K562 (cell line): Measurements from ENCODE around the gene PTK6. TPM values are rescaled to one million over a fixed set of nuclear protein-coding genes. Genes with fewer than 3 reads are reported as not detected.
A peak's percentile ranks its signal among the peaks of the same experiment; 100 is the strongest.

ENCODE experiments used
- ATAC-seq: fragments of 200-7000 bp; cut with Tn5 transposase; 3 replicates; pipeline ENCODE4 v1.9.1; 2020; ENCODE audit warnings: moderate library complexity
- BruUV-seq: library from RNA; stranded (reverse); fragments of 400-500 nt; replicated peaks from 2 replicates; lab custom pipeline; 2021; lab: Mats Ljungman, UMichigan
- CTCF ChIA-PET: fragments of 300-600 bp; formaldehyde crosslinking; extraction: SDS; loops from one replicate; lab custom pipeline; 2021; ENCODE audit warnings: low intra/inter-chr PET ratio; lab: Yijun Ruan, JAX
- POLR2A ChIA-PET: fragments of 300-600, 350-650 bp; sonication (Branson Sonifier 250); formaldehyde crosslinking; extraction: SDS; loops from one replicate; lab custom pipeline; 2021; ENCODE audit warnings: antibody characterized with exemption, inconsistent platforms; lab: Yijun Ruan, JAX
- DNase-seq, 4 experiments: peaks; one replicate each; pipeline versions ENCODE4 v3.0.0 to v3.0.0-alpha.2; 2011 to 2018; ENCODE audit warnings: low spot score in 3 of 4, mixed read lengths in 3 of 4; ENCODE audit errors: extremely low read depth in 1 of 4
- FAIRE-seq: peaks from 2 replicates; lab custom pipeline; 2011; peaks lifted over from hg19 to GRCh38; lab: Jason Lieb, UNC
- H2AFZ ChIP-seq: 2 replicates; pipeline ENCODE4 v1.6.0; 2011; ENCODE audit warnings: low read depth, low read length, control low read depth, inconsistent platforms
- H3K27ac ChIP-seq: fragments of 200-600 bp; 3 replicates; pipeline ENCODE4 v1.8.0; 2011; ENCODE audit warnings: low read depth, mild to moderate bottlenecking, control low read depth, inconsistent platforms, low read length, moderate library complexity, mixed read lengths; ENCODE audit errors: extremely low read depth
- H3K27me3 ChIP-seq, 2 experiments: fragments of 300-600 bp in 1 of 2; 2 replicates in 1 of 2; 3 replicates in 1 of 2; pipeline versions ENCODE4 v1.6.0 to v1.8.0; 2011; ENCODE audit warnings: inconsistent platforms in 2 of 2, low read length in 2 of 2, mild to moderate bottlenecking in 1 of 2, mixed read lengths in 1 of 2, moderate library complexity in 1 of 2; ENCODE audit not compliant: control insufficient read depth in 2 of 2, insufficient read depth in 2 of 2
- H3K36me3 ChIP-seq: fragments of 300-600 bp; 3 replicates; pipeline ENCODE4 v1.8.0; 2011; ENCODE audit warnings: mild to moderate bottlenecking, low read length, inconsistent platforms; ENCODE audit not compliant: control insufficient read depth, insufficient read depth
- H3K4me1 ChIP-seq, 2 experiments: fragments of 200-600 bp in 1 of 2; replicated peaks in 1 of 2; 2 replicates in 1 of 2; 3 replicates in 1 of 2; pipeline versions ENCODE4 v1.5.1 to v1.8.0; 2011; ENCODE audit warnings: inconsistent platforms in 2 of 2, low read length in 2 of 2, mild to moderate bottlenecking in 1 of 2, mixed read lengths in 1 of 2, moderate library complexity in 1 of 2; ENCODE audit not compliant: control insufficient read depth in 2 of 2, insufficient read depth in 2 of 2
- H3K4me2 ChIP-seq: 2 replicates; pipeline ENCODE4 v1.6.1; 2011; ENCODE audit warnings: low read length, control low read depth, inconsistent platforms, mixed read lengths; ENCODE audit not compliant: insufficient read depth
- H3K4me3 ChIP-seq: fragments of 200-600 bp; sonication (generic), shearing (Covaris generic); 2 replicates; pipeline ENCODE4 v1.5.1; 2016; ENCODE audit warnings: control low read depth, inconsistent platforms
- H3K79me2 ChIP-seq: fragments of 200-600 bp; 3 replicates; pipeline ENCODE4 v1.8.0; 2011; ENCODE audit warnings: low read length, inconsistent platforms; ENCODE audit not compliant: control insufficient read depth, insufficient read depth
- H3K9ac ChIP-seq, 2 experiments: 2 replicates each; pipeline versions ENCODE4 v1.6.0 to v1.6.1; 2011; ENCODE audit warnings: low read depth in 2 of 2, low read length in 2 of 2, control low read depth in 1 of 2, inconsistent platforms in 1 of 2, mild to moderate bottlenecking in 1 of 2, mixed read lengths in 1 of 2; ENCODE audit not compliant: insufficient read depth in 1 of 2
- H3K9me1 ChIP-seq: one replicate; pipeline ENCODE4 v1.6.0; 2011; ENCODE audit warnings: inconsistent platforms, mild to moderate bottlenecking, low read length, moderate library complexity; ENCODE audit not compliant: control insufficient read depth, insufficient read depth
- H3K9me3 ChIP-seq: replicated peaks from 2 replicates; pipeline ENCODE4 v1.5.1; 2011; ENCODE audit warnings: low read depth, low read length, inconsistent platforms; ENCODE audit not compliant: control insufficient read depth, insufficient read depth
- H4K20me1 ChIP-seq: replicated peaks from 2 replicates; pipeline ENCODE4 v1.6.1; 2011; ENCODE audit warnings: low read length, inconsistent platforms, mixed read lengths; ENCODE audit not compliant: control insufficient read depth, insufficient read depth
- CC2D1A ChIP-seq: fragments of 450-650 bp; IDR thresholded peaks from 2 replicates; pipeline ENCODE4 v1.6.1; 2017; ENCODE audit warnings: mild to moderate bottlenecking
- CHD1 ChIP-seq: fragments of 200-600 bp; sonication (generic); IDR thresholded peaks from one replicate; pipeline ENCODE4 v1.6.1; 2012; ENCODE audit warnings: mild to moderate bottlenecking, moderate library complexity, low read length, inconsistent platforms
- CTBP1 ChIP-seq: fragments of 450-650 bp; IDR thresholded peaks from 2 replicates; pipeline ENCODE4 v1.6.1; 2016; ENCODE audit warnings: borderline replicate concordance
- EHMT2 ChIP-seq: fragments of 450-650 bp; IDR thresholded peaks from 2 replicates; pipeline ENCODE4 v1.6.1; 2018; ENCODE audit warnings: antibody characterized with exemption
- ETV6 ChIP-seq, 3 experiments: fragments of 150-350 bp in 1 of 3; sonication (generic) in 1 of 3; formaldehyde crosslinking in 1 of 3; IDR thresholded peaks; 2 replicates each; pipeline versions ENCODE4 v1.6.1 to v1.8.0; 2014 to 2022; ENCODE audit warnings: borderline replicate concordance in 2 of 3, low read depth in 2 of 3, antibody characterized with exemption in 1 of 3, low read length in 1 of 3, mild to moderate bottlenecking in 1 of 3, missing genetic modification reagents in 1 of 3
- EZH2 ChIP-seq: IDR thresholded peaks from 2 replicates; pipeline ENCODE4 v1.6.1; 2012; ENCODE audit warnings: low read depth, mild to moderate bottlenecking, inconsistent platforms, low read length, borderline replicate concordance
- FOSL1 ChIP-seq: fragments of 200-800 bp; sonication (Bioruptor generic); conservative IDR thresholded peaks from 2 replicates; pipeline ENCODE4 v1.6.1; 2016; ENCODE audit warnings: missing genetic modification characterization, missing compliant biosample characterization
- HNRNPUL1 ChIP-seq: fragments of 200-400 bp; formaldehyde crosslinking; IDR thresholded peaks from 2 replicates; pipeline ENCODE4 v1.6.1; 2017; ENCODE audit warnings: low read length
- MTF1 ChIP-seq: fragments of 250-450 bp; sonication (Bioruptor Pico); IDR thresholded peaks from 2 replicates; pipeline ENCODE4 v1.9.0; 2021; ENCODE audit warnings: moderate library complexity, mild to moderate bottlenecking, inconsistent platforms, borderline replicate concordance
- NFIC ChIP-seq: fragments of 450-650 bp; IDR thresholded peaks from 2 replicates; pipeline ENCODE4 v1.6.1; 2017; ENCODE audit warnings: mild to moderate bottlenecking, inconsistent platforms
- ZNF263 ChIP-seq: sonication (generic); formaldehyde crosslinking; IDR thresholded peaks from 2 replicates; pipeline ENCODE4 v1.8.0; 2022; ENCODE audit warnings: mild to moderate bottlenecking, missing genetic modification reagents, borderline replicate concordance
- WGBS: fragments of 100-300 bp; shearing (Covaris generic); methylation state at CpG from one replicate; pipeline ENCODE4 v1.1.6; 2016; ENCODE audit warnings: low coverage, mixed read lengths; ENCODE audit not compliant: insufficient coverage; ENCODE audit errors: missing lambda C conversion rate; 5-methylcytosine and 5-hydroxymethylcytosine counted together
- in situ Hi-C: fragments of 300-500 bp; cut with MboI; formaldehyde crosslinking; loops from 4 replicates; pipeline ENCODE4 v1.15.0; 2018; ENCODE audit warnings: inconsistent platforms, mixed read lengths
- intact Hi-C: fragments of 100-400 bp; cut with micrococcal nuclease; formaldehyde crosslinking; loops from 2 replicates; pipeline ENCODE4 v1.14.2; 2022
- polyA plus RNA-seq, 8 experiments: library from polyadenylated mRNA; depleted of rRNA in 4 of 8; stranded (reverse) in 5 of 8; unstranded in 3 of 8; fragments of >200 nt; fragmentation: Nextera tagmentation in 2 of 8; fragmentation: Illumina TruSeq in 1 of 8; extraction: Ambion mirVana in 2 of 8; extraction: Trizol in 1 of 8; gene quantifications; 2 replicates each; pipeline versions ENCODE4 v1.2.1 to v1.2.3, GENCODE V29; 2011 to 2014; ENCODE audit warnings: inconsistent platforms in 1 of 8, missing spikeins in 1 of 8
- total RNA-seq, 7 experiments: library from RNA; depleted of rRNA in 6 of 7; stranded (reverse); fragments of >200 nt in 6 of 7; fragmentation: Illumina TruSeq in 2 of 7; extraction: Trizol in 2 of 7; gene quantifications; 2 replicates each; pipeline versions ENCODE4 v1.2.1 to v1.2.3, GENCODE V29; 2011 to 2021; ENCODE audit warnings: low replicate concordance in 1 of 7
- TF ChIP-seq, protein P1 (sequence below): fragments of 200-800 bp; sonication (Bioruptor generic); IDR thresholded peaks from 2 replicates; pipeline ENCODE4 v1.6.1; 2017; ENCODE audit warnings: missing genetic modification characterization, missing compliant biosample characterization

The PTK6 gene
- total and polyA plus RNA-seq, 9 of the 15 experiments (the other 6 are each of a cell fraction or from before 2014, with no cell fraction given): 0.07 TPM; not detected in 8

DNA sequence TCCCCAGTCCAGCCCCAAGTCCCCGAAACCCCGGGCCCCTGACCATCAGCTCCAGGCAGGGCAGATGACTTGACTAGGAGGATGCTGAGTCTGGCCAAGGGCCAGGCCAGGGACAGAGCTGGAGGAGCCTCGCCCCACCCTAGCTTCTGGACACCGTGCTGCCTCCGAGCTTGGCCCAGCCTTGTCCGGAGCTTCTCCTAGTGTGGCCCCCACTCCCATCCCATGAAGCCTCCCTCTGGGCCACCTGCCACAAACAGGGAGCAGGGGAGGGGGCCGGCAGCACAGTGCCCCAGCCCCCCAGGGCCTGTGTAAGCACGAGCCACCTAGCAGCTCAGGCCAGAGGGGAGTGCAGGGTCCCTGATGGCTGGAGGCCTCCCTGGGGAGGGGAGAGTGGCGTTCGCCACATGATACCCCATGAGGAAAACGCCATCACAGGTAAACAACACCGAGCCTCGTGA lies 43.6 kb downstream of the PTK6 start:
- ChIA-PET POLR2A (interaction anchor here (0.5 to 1.2 kb wide), 5 partner anchors 10 to 199 kb away, joined by 3 to 6 read pairs (median 3); no protein-coding TSS in a partner anchor), CTCF (no interaction called here)
- in situ Hi-C loops (no loop called here), intact Hi-C loops (no loop called here)
- peak; percentile 7; the same call in 1 of the 3 replicates for ATAC-seq
- Histone ChIP-seq H3K4me2 (no peak overlapping the region), H3K4me3 (no peak overlapping the region), H3K27ac (no peak overlapping the region), H3K79me2 (no peaks in the 10 kb centered on the region), H3K36me3 (no peaks in the 10 kb centered on the region), H3K9ac (peak overlapping the region in 1 of 2 experiments; percentile 26; a peak in 1 of 4 replicates), H3K27me3 (no peaks in the 10 kb centered on the region), H2AFZ (no peak overlapping the region), H3K4me1 (peaks cover 0 to 56% of the 10 kb centered on the region in 2 experiments; a peak in 3 of 5 replicates), H3K9me1 (no peaks in the 10 kb centered on the region), H4K20me1 (peaks cover 12% of the 10 kb centered on the region), H3K9me3 (no peaks in the 10 kb centered on the region)
- no TSS peak for BruUV-seq
- no peak for DNase-seq
- 17% methylated on average over 12 of the region's 13 CpGs for WGBS
- no peak for FAIRE-seq
- TF ChIP-seq NFIC (peak; percentile 26), CTBP1 (no peak)

DNA sequence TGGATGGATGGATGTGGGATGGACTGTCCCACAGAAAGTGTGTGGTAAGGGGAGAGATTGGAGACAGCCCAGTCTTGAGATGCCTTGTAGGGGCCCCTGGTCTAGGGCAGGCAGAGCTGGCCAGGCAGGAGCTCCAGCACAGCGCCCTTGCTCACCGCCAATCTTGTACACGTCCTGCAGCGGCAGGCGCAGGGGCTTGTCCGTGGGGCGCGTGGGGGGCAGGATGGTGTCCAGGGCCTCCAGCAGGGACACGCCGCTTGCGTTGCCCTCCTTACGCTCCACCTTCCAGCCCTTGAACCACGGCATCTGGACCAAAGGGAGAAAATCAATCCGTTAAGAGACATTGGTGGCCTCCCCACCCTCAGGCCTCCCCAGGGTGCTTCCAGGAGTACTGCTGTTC lies 44.2 kb downstream of the PTK6 start:
- H3K79me2 ChIP-seq: no peaks in the 10 kb centered on the region
- H4K20me1 ChIP-seq: peaks cover 12% of the 10 kb centered on the region
- intact Hi-C loops (no loop called here), in situ Hi-C loops (no loop called here)
- no peak for ATAC-seq
- no peak overlapping the region; a peak in 1 of 4 replicates for H3K9ac ChIP-seq
- no peaks in the 10 kb centered on the region for H3K9me3 ChIP-seq
- ChIA-PET POLR2A (interaction anchor here (0.6 kb wide), 1 partner anchor 199 kb away, joined by 4 read pairs; no protein-coding TSS in a partner anchor), CTCF (no interaction called here)
- TF ChIP-seq HNRNPUL1: no peak
- no peak for TF ChIP-seq ETV6 (IDR thresholded peaks at IDR 0.05; ENCODE audit: borderline replicate concordance in 1 of 2, low read depth in 2 of 2, low read length in 1 of 2)
- TF ChIP-seq ETV6 (CRISPR knock-in tag; IDR thresholded peaks at IDR 0.05; ENCODE audit: borderline replicate concordance): no peak
- no peak for TF ChIP-seq EZH2
- no peak for TF ChIP-seq CHD1
- TF ChIP-seq FOSL1 (tag): no peak
- TF ChIP-seq, protein P1, sequence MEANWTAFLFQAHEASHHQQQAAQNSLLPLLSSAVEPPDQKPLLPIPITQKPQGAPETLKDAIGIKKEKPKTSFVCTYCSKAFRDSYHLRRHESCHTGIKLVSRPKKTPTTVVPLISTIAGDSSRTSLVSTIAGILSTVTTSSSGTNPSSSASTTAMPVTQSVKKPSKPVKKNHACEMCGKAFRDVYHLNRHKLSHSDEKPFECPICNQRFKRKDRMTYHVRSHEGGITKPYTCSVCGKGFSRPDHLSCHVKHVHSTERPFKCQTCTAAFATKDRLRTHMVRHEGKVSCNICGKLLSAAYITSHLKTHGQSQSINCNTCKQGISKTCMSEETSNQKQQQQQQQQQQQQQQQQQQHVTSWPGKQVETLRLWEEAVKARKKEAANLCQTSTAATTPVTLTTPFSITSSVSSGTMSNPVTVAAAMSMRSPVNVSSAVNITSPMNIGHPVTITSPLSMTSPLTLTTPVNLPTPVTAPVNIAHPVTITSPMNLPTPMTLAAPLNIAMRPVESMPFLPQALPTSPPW (CRISPR knock-in tag): no peak
- TF ChIP-seq MTF1 (CRISPR knock-in tag): no peak
- no peak for TF ChIP-seq ZNF263 (CRISPR knock-in tag)
- TF ChIP-seq CC2D1A: no peak
- no peak for TF ChIP-seq EHMT2
- FAIRE-seq: no peak
- H3K27ac ChIP-seq: no peak overlapping the region
- no peaks in the 10 kb centered on the region for H3K9me1 ChIP-seq
- H3K4me1 ChIP-seq: peaks cover 0 to 53% of the 10 kb centered on the region in 2 experiments; a peak in 3 of 5 replicates
- no peak for DNase-seq
- no peak overlapping the region for H3K4me3 ChIP-seq
- no peaks in the 10 kb centered on the region for H3K27me3 ChIP-seq
- no peak overlapping the region for H3K4me2 ChIP-seq
- 8% methylated on average over 5 of the region's 14 CpGs for WGBS
- H2AFZ ChIP-seq: no peak overlapping the region
- H3K36me3 ChIP-seq: no peaks in the 10 kb centered on the region
- BruUV-seq: no TSS peak
